ENCODE data around the gene RPL31.
A peak's percentile ranks its signal among the peaks of the same experiment; 100 is the strongest.

RPL31 gene

DNA sequence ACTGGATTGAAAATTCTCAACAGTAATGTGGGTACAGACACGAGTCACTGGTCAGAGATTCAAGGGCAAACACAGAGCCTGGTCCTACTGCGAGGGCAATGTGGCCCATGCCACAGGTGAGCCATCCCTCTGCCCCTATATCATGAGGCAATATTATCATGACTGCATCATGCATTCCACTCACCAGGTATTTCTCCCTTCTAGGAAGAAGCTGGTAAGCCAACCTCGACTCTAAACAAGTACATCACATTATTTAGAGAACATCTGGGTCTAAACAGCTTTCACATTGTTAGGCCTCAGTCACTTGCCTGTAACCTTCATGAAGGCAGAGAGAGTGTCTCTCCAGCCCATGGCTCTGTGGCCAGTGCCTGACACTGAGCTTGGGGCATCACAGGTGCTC is 14.6 kb upstream of the RPL31 start:
- TF ChIP-seq, protein P1, sequence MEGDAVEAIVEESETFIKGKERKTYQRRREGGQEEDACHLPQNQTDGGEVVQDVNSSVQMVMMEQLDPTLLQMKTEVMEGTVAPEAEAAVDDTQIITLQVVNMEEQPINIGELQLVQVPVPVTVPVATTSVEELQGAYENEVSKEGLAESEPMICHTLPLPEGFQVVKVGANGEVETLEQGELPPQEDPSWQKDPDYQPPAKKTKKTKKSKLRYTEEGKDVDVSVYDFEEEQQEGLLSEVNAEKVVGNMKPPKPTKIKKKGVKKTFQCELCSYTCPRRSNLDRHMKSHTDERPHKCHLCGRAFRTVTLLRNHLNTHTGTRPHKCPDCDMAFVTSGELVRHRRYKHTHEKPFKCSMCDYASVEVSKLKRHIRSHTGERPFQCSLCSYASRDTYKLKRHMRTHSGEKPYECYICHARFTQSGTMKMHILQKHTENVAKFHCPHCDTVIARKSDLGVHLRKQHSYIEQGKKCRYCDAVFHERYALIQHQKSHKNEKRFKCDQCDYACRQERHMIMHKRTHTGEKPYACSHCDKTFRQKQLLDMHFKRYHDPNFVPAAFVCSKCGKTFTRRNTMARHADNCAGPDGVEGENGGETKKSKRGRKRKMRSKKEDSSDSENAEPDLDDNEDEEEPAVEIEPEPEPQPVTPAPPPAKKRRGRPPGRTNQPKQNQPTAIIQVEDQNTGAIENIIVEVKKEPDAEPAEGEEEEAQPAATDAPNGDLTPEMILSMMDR (conservative IDR thresholded peaks at IDR 0.05; ENCODE audit: low read length), result no peak
- no peak for DNase-seq (ENCODE audit: low read depth)
- no peak overlapping the region for H3K4me3 ChIP-seq (ENCODE audit: low read length)

DNA sequence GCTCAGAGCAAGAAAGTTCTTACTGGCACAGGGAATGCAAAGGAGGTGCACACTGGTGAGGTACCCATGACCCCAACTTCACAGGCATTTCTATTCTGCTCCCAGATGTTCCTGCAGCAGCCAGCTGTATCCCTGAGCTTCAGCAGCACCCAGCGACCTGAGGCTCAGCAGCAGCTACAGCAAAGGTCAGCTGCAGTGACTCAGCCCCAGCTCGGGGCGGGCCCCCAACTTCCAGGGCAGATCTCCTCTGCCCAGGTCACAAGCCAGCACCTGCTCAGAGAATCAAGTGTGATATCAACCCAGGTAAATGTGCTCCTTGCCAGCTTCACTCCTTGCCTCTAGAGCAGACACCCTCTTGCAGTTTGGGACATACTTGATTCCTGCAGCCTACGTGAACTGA is 14.1 kb upstream of the RPL31 start:
- TF ChIP-seq, protein P1 (conservative IDR thresholded peaks at IDR 0.05; ENCODE audit: low read length), result no peak
- no peak overlapping the region for H3K4me3 ChIP-seq (ENCODE audit: low read length)
- no peak for DNase-seq (ENCODE audit: low read depth)

DNA sequence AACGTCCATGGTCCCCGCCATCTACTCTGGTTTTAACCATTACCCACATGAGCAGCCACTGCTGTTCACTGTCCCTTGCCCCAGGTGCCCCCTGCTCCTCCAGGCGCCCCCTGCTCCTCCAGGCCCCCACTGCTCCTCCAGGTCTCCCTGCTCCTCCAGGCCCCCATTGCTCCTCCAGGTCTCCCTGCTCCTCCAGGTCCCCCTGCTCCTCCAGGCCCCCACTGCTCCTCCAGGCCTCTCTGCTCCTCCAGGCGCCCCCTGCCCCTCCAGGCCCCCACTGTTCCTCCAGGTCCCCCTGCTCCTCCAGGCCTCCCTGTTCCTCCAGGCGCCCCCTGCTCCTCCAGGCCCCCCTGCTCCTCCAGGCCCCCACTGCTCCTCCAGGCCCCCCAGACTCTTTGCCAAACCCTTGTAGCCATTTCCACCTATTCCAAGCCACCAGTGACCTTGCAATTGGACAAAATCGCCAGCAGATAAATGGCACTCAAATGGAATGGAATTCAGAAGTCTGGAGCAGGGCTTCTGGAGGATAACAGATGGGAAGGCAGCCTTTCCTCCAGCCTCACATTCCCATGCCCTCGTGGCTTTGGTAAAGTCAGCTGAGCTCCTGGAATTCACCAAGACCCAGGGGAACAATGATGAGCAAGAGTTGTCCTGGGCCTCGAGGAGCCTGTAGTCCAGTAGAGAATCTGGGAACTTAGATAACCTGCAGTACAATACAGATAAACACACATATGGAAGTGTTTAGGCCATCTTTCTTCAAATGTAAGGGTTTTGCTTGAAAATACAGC is 13.3 kb upstream of the RPL31 start:
- H3K4me3 ChIP-seq (ENCODE audit: low read length), result no peak overlapping the region
- DNase-seq (ENCODE audit: low read depth), result peak; percentile 76
- TF ChIP-seq, protein P1 (conservative IDR thresholded peaks at IDR 0.05; ENCODE audit: low read length), result no peak

DNA sequence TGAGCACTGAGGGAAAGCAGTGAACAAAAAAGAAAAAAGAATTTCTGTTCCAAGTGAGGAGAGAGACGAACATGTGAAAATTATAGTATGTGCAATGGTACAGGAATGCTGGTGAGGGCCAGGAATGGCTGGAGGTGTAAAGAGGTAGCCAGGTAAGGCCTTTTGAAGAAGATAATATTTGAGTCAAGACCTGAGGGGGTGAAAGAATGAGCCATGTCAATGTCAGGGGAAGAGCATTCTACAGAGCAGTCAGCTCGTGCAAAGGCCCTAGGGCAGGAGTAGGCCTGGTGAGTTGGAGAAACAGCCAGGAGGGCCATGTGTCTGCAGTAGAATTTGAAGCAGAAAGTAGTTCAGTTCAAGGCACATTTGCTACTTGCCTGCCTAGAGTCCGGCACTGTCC is 12.4 kb upstream of the RPL31 start:
- TF ChIP-seq, protein P1 (conservative IDR thresholded peaks at IDR 0.05; ENCODE audit: low read length), result no peak
- no peak for DNase-seq (ENCODE audit: low read depth)
- no peak overlapping the region for H3K4me3 ChIP-seq (ENCODE audit: low read length)

DNA sequence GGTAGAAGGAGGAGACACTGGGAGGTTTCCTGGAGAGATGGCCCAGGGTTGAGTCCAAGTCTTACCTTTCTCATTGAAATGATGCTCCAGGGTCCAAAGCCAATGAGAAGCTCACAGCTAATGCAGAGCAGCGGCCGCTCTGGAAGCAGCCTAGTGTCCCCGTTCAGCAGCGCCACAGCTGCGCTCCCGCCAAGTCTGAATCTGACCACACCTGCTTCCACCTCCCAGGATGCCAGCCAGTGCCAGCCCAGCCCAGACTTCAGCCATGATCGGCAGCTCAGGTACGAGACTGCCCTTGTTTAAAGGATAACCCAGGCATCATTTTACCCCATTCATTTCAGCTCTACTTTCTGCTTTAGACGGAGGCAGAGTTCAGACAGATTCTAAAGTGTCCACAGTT is 11.9 kb upstream of the RPL31 start:
- TF ChIP-seq, protein P1 (conservative IDR thresholded peaks at IDR 0.05; ENCODE audit: low read length), result no peak
- DNase-seq (ENCODE audit: low read depth), result no peak
- H3K4me3 ChIP-seq (ENCODE audit: low read length), result no peak overlapping the region

DNA sequence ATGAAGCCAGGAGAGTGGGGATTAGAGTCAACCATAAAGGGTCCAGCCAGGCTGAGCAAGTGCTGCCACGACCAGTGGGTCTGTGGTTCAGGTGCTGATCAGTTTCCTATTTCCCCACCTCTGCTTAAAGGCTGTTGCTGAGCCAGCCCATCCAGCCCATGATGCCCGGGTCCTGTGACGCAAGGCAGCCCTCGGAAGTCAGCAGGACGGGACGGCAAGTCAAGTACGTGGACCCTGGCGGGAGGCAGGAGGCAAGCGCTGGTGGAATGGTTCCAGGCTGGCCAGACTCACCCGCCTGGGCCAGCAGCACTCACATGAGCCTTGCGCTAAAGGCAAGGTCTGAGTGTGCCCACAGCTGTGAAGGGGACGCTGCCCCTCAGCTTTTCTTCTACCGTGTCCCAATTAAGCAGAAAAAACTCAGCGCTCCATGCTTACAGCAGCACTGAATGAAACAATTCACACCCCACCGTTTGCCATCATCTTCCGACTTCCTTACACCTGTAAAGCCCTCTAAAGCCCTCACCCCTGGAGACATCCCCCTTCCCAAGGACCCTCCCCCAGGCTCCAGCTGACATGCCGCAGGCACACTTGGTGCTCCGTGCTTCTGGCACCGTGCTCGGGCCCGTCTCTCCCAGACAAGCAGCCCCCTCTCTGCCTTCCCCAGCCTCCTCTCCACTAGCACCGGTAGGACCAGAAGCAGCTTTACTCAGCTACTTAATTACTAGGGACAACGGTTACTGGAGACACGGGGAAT is 11.3 kb upstream of the RPL31 start:
- no peak overlapping the region for H3K4me3 ChIP-seq (ENCODE audit: low read length)
- no peak for DNase-seq (ENCODE audit: low read depth)
- TF ChIP-seq, protein P1 (conservative IDR thresholded peaks at IDR 0.05; ENCODE audit: low read length), result no peak

DNA sequence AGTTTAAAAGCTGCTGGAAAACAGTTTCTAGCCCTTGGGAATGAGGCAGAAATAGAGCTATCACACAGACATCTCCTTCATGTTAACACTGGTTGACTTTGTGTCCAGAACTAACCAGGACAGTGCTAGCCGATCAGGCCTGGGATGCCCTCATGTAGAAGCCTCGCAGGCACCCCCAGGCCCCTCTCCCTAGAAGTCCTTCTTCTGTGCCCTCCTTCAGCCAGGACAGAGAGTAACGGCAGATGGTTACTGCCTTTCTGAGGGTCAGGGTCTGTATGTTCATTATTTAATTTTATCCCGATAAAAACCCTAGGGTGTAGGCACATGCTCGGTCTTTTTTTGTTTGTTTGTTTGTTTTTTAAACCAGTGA is 10.7 kb upstream of the RPL31 start:
- no peak for DNase-seq (ENCODE audit: low read depth)
- TF ChIP-seq, protein P1 (conservative IDR thresholded peaks at IDR 0.05; ENCODE audit: low read length), result no peak
- H3K4me3 ChIP-seq (ENCODE audit: low read length), result no peak overlapping the region
